ENCODE results near the gene GALNTL6.
"Not testable (repeated sequence)": the region's sequence is repeated elsewhere in the genome, so short reads cannot be mapped to it uniquely, and the experiment has no call there.

The GALNTL6 gene

DNA sequence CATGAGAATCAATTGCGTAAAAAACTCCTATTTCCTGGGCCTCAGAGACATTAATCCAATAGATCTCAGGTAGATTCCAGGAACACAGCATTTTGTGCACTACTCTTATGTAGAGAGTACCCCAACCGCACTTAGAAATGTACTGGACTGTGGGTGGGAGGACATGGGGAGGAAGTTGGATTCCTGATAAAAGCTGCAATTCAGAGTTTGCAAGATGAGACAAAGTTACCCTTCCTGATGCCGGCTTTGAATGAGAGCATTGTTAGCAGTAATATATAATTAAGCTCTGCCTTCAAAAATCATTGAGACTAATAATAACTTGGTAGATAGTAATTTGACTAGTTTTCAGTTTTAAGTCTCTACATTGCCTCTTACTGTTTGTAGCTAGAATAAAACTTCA is 1032.1 kb downstream of the GALNTL6 start:
- DNase-seq (ENCODE audit: low read depth in 1 of 2, low spot score in 1 of 2) = no peak

DNA sequence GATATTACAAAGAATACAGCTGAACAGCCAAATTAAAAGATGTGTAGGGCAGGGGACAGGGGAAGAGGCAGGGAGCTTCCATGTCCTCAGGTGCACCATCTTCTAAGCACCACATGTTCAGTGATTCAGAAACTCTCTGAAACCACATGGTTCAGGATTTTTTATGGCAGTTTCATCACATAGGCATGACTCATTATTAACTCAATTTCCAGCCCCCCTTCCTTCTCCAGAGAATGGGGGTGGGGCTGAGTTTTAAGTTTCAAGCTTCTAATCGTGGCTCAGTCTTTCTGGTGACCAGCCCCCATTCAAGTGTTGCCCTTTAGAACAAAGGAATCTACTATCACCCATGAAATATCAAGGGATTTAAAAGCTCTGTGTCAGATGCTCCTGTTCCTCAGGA is 1037.6 kb downstream of the GALNTL6 start:
- DNase-seq (ENCODE audit: low read depth in 1 of 2, low spot score in 1 of 2) = no peak

DNA sequence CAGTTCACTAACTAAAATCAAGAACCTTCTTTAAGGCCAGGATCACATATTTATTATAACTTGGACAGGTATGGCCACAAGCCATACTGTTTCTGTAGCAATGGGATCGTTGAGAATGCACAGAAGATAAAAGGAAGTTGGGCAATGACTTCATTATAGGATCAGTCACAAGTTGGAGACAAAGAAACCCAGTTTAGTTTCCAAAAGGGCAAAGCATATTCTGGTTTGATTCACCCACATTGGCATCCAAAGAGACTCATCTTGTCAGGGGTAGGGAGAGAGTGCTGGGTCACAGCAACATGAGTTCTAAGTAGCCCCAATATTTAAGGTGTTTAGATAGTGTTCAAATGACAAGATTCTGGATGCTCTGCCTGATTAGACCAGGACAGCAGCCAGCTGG is 1038.3 kb downstream of the GALNTL6 start:
- no peak for DNase-seq (ENCODE audit: low read depth in 1 of 2, low spot score in 1 of 2)

DNA sequence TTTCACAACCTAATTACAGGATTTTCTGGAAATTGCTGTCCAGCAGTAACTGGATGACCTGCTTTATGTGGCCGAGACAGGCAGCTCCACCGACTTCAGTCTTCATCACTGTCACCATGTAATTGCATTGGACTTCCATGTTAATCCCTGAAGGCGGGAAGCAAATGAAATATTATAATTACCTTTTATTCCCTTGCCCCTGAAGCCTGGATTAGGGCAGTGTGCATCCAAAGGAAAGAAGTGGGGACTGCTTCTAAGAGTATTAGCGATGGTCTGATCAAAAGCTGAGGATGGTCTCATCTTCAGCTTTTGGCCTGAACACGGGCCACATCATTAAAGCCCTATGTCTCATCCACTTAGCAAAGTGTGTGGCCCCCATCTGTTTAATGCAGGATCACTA is 1043.8 kb downstream of the GALNTL6 start:
- DNase-seq (ENCODE audit: low read depth in 1 of 2, low spot score in 1 of 2) = no peak

DNA sequence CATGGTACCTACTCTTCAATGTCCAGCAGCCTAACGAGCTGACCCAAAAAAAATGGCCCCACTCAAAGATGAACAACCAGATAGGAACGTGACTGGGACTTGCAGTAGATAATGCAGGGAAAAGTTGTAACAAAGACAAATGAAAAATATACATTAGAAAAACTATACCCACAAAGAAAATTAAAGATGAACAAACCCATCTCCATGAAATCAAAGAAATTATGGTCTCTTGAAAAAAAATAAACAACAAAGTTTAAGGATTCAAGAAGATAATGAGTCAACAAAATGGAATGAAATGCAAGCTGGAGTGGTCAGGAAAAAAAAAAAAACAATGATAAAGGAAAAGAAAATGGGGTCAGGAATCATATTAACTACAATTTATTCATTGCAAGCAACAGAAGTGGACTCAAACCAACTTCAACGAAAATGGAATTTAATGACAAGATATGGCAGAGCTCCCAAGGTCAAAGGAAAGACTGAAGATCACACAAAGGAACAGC is 1045.6 kb downstream of the GALNTL6 start:
- no peak for DNase-seq (ENCODE audit: low read depth in 1 of 2, low spot score in 1 of 2)

GRCh38 chr4:172865103-172865502 is 1051.9 kb downstream of the GALNTL6 start:
- no peak for DNase-seq (ENCODE audit: low read depth in 1 of 2, low spot score in 1 of 2)

- no peak for DNase-seq (ENCODE audit: low read depth in 1 of 2, low spot score in 1 of 2)
Measured at GRCh38 chr4:172865531-172866127, 1052.4 kb downstream of the GALNTL6 start.

GRCh38 chr4:172866421-172866820 is 1053.2 kb downstream of the GALNTL6 start:
- no peak for DNase-seq (ENCODE audit: low read depth in 1 of 2, low spot score in 1 of 2)

GRCh38 chr4:172867835-172868234 is 1054.6 kb downstream of the GALNTL6 start:
- DNase-seq (ENCODE audit: low read depth in 1 of 2, low spot score in 1 of 2) = no peak

DNA sequence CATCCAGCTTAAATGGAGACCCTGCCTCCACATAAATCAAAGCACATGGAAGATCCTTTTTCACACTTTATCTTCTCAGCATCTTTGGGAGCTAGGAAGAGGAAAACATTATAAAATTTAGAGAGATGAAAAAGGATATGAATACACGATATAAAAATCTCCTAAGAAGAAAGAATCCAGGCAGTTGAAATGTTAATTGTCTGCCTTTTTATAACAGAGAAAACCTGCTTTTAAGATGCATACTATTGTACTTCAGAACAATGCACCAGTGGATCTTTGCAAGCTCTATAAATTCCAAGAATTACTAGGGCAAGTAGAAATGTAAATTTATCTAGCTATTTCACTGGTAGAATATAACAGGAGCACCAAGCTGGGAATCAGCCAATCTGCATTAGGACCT is 1055.1 kb downstream of the GALNTL6 start:
- no peak for DNase-seq (ENCODE audit: low read depth in 1 of 2, low spot score in 1 of 2)

DNA sequence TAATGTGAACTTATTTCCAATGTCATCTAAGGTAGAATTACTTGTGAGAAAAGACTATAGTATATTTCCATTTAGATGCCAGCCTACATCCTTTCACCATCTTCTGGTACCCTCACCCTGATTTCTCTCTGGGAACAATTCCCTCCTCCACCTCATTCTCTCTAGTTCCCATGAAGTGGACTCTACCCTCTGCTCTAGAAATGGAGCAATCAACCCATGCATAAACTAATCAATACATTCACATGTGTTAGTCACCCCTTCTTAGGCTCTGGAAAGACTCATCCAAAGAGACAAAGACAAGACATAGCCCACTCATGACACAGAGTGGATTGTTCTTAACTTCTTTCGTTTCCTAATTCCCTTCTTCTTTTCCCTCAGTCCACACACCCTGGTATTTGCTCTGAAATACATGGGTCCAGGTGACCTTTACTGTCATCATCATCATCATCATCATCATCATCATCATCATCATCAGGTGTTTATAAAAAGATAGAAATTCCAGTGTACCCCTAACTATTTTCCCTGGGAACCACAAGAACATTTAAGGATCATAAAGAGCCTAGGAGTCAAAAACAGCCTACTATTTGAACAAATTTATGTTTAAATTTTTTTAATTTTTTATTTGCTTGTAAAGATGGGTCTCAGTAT is 1056.5 kb downstream of the GALNTL6 start:
- DNase-seq (ENCODE audit: low read depth in 1 of 2, low spot score in 1 of 2) = no peak

GRCh38 chr4:172871381-172871780 is 1058.2 kb downstream of the GALNTL6 start:
- DNase-seq (ENCODE audit: low read depth in 1 of 2, low spot score in 1 of 2) = no peak

DNA sequence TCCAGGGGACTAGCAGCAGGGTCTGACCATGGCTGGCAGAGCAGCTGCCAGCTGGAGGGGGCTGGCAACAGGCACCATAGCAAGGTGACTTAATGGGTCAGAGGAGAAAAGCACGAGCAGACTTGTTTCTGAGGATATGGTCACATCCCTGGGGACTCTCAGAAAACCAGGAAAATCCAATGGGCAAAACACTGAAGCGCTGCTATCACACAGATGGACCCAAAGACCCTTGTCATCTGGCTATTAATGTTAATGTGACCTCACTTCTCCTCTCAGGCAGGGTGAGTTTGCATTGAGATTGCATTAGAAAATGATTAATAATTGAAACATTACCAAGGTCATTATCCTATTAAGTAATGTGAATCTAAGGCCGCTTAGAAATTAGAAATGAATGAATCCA is 1061.7 kb downstream of the GALNTL6 start:
- DNase-seq (ENCODE audit: low read depth in 1 of 2, low spot score in 1 of 2) = no peak

DNA sequence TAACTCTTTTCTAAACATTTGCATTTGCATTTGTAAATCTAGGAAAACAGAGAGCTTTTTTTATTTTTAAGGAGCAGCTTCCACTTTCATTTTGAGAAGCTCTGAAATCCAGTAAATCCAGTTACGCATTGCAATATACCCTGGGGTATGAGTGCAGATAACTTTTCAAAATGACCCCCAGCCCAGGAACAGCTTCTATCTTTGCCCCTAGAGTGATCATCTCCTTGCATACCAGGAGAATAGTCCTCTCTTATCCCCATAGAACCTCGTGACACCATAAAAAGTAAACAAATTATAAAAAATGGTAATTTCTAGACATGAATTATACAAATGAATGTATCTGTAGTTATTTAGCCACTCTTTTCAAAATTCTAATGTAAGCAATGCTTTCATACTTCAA is 1063.2 kb downstream of the GALNTL6 start:
- DNase-seq (ENCODE audit: low read depth in 1 of 2, low spot score in 1 of 2) = no peak

DNA sequence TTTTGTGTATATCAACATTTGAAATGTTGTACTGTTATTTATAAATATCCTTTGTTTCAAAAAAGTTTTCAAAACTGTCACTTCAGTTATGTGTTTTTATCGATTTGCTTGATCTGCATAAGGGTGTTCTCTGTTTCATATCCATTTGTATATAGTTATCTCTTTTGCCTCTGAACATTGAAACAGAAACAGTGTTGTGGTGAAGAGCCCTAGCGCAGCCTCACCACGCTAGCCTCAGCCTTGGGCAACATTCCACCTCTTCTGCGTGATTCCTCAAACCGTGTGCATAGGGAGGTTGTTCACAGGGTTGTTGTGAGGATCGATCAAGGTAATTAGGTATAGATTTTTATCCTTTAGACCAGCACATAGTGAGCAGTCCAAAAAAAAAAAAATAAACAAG is 1068.4 kb downstream of the GALNTL6 start:
- no peak for DNase-seq (ENCODE audit: low read depth in 1 of 2, low spot score in 1 of 2)

- DNase-seq (ENCODE audit: low read depth in 1 of 2, low spot score in 1 of 2) = not testable (repeated sequence)
Measured at GRCh38 chr4:172887358-172887757, 1074.2 kb downstream of the GALNTL6 start.

- no peak for DNase-seq (ENCODE audit: low read depth in 1 of 2, low spot score in 1 of 2)
Measured at GRCh38 chr4:172887959-172888358, 1074.8 kb downstream of the GALNTL6 start.

DNA sequence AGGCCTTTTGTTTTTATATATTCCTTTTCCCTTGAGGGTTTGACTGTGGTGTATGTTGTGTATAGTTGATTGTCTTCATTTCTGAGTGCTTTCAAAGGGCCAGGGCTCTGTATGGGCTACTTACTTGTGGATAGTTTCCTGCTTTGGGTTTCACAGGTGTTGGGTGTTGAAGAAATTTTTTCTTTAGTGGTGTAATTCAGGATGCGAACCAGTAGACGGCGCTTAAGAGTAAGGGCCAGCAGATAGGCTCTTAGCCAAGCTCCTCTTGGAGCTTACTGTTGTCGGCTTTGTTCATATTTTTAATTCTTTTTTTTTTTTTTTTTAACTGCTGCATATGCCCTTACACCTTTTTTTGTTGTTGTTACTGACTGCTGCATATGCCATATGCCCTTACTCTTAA is 1079.1 kb downstream of the GALNTL6 start:
- no peak for DNase-seq (ENCODE audit: low read depth in 1 of 2, low spot score in 1 of 2)

DNA sequence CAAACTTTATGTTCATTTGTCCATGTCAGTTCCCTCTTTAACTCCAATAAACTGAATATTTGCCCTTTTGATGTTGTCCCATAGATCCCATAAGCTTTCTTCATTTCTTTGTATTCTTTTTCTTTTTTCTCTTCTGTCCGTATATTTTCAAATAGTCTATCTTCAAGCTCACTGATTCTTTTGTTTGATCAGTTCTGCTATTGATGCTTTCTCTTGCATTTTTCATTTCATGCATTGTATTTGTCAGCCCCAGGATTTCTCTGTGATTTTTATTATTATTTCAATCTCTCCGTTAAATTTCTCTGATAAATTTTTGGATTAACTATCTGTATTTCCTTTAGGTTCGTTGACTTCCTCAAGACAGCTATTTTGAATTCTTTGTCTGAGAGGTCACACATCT is 1082.5 kb downstream of the GALNTL6 start:
- no peak for DNase-seq (ENCODE audit: low read depth in 1 of 2, low spot score in 1 of 2)

- no peak for DNase-seq (ENCODE audit: low read depth in 1 of 2, low spot score in 1 of 2)
Measured at GRCh38 chr4:172897046-172897445, 1083.8 kb downstream of the GALNTL6 start.

DNA sequence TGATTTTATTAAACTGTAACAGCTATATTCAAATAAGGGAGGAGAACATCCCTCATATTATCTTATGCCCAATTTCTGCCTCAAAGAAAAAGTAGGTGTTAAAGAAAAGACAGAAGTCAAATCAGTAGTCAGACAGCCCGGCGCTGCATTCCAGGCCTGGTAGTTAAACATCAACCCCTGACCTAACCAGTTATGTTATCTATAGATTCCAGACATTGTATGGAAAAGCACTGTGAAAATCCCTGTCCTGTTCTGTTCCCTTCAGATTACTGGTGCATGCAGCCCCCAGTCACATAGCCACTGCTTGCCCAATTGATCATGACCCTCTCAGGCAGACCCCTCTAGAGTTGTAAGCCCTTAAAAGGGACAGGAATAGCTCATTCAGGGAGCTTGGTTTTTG is 1085.5 kb downstream of the GALNTL6 start:
- no peak for DNase-seq (ENCODE audit: low read depth in 1 of 2, low spot score in 1 of 2)

DNA sequence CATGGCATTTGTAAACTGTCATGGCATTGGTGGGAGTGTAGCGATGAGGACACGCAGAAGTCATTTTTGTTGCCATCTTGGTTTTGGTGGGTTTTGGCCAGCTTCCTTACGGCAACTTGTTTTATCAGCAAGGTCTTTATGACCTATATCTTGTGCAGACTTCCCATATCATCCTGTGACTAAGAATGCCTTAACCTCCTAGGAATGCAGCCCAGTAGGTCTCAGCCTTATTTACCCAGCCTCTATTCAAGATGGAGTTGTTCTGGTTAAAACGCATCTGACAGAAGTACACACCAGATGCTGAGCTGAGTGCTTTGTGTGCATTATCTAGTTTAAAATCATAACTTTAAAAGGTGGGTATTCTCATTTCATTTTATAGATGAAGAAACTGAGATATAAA is 1086.7 kb downstream of the GALNTL6 start:
- DNase-seq (ENCODE audit: low read depth in 1 of 2, low spot score in 1 of 2) = no peak

GRCh38 chr4:172900900-172901299 is 1087.7 kb downstream of the GALNTL6 start:
- no peak for DNase-seq (ENCODE audit: low read depth in 1 of 2, low spot score in 1 of 2)
